Kasumi-1 (cell line): ENCODE measurements around the gene SMC2.

Source experiments
- DNase-seq, 2 experiments: peaks; one replicate each; lab custom pipeline; 2025; lab: John Stamatoyannopoulos, UW

Gene SMC2

DNA sequence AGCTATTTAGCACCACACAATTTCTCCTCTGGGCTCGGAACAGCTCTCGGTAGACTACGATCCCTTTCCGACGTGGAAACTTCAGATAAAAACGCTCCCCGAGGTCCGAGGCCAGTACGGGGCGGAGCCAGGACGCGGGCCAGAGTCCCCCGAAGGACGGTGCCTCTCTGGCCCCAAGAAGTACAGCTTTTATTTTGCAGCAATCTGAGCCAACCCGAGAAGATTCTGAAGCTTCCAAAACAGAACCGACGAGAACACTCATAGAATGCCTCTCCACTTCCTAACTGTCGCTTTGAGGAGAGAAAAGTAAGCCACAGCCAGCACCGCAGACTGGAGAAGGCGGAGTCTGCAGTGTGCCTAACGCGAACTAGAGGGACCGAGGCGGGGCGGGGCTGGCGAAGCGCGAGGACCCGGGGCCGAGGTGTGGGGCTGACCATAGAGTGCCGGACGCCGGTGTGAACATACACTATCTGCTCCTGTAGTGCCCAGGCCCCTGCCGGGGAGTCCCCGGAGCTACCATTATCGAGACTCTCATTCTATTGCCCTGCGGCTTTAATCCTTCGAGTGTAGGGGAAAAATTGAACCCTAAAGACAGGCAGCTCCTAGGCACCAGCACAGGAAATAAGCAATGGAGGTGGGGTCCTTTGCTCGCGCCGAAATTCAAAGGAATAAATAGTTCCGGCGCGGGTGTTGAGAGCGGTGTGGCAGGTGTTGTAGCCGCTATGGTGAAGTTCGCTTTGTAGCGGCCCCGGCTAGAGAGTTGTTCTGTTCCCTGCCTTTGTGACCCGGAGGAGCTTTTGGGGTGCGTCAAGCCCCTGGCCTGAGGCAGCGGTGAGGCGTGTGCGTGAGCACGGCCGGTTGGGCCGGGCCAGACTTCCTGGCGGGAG, at the start of gene SMC2:
TSS of gene SMC2 (plus strand) at position 663 of the 887 bp plus-strand sequence. CDS start 1,076 bp downstream, outside the sequence.
- DNase-seq: peak; percentile 94 to 95

DNA sequence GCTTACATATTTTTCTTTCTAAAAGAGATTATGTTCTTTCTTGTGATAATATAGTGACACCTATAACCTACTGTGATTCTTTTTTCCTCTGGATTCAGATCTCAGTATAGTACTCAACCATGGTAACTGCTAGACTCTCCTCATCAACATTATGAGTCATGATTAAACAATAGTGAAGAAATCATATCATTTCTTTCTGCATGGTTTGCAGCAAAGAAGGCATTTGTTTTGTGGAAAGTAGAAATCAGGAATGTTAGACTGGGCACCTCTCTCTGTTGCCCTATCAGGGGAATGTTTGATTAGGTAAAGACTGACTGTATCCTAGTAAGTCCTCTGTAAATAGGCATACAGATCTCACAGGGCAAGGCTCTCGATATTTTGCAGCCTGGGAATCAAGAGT, 25.6 kb upstream of the SMC2 start:
- no peak for DNase-seq

DNA sequence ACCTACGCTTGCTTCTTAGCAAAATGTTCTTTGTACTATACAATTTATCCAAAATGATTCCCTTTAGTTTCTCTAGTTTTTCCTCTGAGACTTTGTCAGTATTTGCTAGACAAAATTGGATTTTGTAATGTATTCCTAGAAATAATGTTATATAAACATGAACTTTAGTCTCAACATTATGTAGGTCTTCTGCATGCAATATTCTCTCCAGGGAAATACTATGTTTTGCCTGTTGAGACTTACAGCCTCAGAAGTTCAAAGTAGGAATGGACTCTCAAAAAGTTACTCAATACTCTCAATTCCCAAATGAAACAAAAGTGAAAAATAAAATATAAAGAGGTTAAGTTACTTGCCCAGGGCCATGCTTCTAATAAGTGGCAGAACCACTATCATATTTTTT, 24.8 kb upstream of the SMC2 start:
- no peak for DNase-seq

DNA sequence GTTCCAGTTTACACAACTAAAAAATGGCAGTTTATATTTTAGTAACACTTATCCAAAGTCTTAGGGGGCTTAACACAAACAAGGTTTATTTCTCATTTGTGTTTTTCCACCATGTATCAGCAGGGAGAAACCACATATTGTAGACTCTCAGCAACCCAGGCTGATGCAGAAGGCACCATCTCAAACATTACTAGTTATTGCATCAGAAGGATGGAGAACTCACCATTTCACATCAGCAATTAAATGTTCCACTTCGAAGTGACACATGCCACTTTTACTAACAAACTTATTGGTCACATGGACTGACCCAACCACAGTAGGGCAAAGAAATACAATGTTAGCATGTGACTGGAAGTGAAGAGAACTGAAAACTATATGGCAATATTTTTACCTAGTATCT, 22.5 kb upstream of the SMC2 start:
- no peak for DNase-seq

DNA sequence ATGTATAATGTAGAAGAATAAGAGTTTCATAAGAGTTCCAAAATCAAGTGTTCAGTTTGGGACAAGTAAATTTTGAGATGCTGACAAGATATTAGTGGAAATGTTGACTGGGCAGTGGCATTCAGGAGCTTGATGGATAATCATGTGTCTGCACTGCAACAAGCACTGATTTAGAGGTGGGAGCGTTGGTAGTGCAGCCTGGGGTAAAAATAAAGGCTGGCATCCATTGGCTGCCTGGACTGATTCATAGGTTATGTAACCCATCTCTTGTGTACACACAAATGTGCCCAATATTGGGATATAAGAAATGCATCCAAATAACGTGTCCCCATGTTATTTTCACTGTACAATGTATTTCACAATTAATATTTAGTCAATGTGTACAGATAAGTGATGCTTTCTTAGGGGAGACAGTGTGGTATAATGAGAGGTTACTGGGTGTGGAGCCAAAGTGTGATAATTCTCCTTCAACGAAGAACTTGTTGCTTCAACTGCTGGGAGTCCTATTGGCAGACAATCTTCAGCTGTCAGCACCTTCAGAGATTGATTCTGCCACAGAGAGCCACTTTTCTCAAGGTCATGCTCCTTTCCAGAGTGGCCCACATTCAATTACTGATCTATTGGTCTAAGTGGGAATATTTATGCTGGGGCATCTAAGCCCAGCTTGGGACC, 20.9 kb upstream of the SMC2 start:
- no peak for DNase-seq

DNA sequence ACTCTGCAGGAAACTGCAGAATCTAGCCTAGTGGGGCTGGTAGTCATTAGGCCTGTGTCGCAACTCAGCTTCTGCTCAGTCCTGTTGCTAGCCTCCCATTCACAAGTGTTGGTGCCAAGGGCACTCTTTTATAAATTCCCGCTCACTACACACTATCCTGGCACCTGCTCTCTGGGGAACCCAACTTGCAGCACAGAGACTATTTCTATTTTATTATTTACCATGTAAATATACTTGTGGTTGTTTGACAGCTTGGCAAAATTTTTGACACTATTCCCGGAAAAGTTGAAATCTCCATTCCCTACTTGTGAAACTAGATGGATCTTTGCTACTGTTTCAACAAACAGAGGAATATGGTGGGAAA, 20.4 kb upstream of the SMC2 start:
- DNase-seq: no peak

DNA sequence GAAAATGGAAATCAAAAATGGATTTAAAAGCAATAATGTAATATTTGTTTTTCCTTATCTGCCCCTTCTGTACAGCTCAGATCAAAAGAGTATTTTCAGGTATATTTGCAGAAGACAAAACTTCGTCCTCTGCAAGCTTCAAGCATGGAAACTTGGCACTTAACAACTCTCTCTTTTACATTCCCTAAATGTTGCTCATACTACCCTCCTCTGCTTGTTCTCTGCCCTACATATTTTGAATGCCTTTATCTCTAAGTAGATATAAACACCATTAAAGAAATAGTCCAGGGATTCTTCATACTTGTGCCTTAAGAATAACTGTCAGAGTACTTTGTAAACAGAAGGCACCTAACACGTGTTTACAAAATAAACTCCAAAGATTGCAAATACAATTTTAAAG, 19.2 kb upstream of the SMC2 start:
- DNase-seq: no peak

DNA sequence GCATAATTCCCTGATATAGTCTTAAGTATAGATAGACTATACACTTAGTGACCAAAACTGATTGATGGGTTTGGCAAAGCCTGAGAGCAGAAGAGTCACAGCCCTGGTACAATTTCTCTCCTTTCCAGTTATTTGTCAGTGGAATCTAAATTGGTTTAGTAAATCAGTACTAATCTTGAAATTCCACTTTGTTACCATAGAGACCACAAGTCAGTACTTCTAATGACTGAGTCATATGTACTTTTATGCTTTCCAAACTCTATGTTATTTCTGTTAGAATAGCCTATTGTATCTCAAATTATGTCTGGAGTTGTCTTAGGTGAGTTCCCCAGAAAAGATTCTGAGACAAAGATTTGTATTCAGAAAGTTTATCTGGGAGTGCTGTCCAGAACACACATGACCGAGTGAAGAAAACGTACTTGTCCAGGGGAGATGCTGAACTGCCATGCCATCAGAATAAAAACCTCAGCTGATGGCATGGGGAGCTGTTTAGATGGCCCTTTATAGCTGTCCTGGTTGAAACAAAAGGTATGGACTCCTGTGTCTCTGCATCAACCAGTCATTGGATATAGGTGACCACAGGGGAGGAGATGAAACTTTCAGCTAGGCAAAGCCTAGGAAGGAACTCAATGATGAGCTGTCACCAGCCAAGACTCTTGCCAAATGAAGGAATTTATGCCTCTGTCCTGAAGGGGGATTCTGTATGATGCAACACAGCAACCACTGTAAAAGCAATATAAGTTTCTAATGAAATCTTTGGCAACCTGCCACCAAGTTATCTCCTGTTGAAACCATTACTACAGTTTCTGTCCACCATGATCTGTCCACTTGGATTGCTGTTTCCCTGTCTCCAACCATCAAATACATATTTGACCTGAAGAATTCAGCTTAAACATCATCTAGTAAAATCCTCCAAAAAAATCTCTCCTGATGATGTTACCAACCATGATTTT, 18.0 kb upstream of the SMC2 start:
- no peak for DNase-seq

DNA sequence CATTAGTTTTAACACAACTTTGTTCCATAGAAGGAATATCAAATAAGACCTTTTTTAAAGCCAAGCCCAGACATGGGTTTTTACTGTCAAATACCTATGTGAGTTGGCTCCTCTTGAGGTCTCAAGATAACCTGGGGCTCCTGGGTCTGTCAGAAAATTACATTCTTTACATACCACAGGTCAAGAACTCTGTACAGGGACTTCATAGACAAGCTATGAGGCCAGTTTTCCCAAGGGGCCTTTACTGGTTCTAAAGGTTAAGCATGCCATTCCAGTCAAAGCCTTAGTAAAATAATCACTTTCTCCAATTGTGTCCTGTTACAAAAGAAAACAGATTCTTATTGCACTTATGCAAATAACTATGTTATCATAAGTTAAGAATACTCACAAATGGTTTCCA, 15.5 kb upstream of the SMC2 start:
- no peak for DNase-seq

DNA sequence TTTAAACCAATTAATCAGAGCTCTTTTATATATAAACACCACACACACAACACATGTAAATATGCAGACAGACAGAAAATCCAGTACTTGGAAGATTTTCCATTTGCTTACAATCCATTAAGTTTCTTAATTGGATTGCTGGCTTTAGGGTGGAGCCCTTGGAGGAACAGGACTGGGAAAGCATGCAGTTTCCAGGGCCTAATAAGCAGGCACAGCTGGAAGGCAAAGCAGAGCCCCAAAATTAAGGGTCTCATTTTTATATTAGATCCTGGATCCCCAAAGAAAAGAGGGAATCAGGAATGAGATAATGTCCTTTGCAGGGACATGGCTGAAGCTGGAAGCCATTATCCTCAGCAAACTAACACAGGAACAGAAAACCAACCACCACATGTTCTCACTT, 13.1 kb upstream of the SMC2 start:
- DNase-seq: no peak

DNA sequence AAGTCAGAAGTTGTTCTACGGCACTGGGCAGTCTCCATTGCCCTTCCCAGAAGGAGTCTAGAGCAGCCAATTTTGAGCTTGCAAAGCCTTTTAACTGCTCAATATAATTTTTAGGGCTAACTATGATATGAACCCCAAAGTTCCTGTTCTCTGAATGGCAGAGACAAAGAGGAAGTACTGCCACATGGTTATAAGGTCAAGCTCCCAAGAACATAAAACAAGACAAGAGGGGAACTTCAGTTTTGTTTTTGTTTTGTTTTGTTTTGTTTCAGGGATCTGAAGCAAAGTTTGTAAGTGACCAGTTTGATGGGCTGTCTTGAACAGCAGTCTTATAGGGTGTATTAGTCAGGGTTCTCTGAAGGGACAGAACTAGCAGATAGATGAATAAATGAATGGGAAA, 11.9 kb upstream of the SMC2 start:
- DNase-seq: peak; percentile 9 to 11

DNA sequence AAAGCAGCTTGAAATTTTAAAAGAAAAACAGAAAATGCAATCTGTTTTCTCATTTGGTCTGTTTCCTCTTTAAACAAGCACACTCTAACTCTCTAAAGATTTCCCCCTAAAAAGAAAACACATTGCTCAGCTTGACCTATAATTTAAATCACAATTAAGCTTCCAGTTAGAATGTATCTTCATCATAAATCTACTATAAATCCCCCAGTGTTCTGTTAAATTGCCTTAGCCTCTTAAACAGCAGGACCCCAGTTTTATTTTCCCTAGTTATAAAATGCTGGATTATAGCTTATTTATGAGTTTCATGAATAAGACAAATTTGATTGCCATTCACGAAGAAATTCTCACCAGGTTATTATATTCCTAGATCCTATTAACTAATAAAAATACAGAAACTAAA, 8.6 kb upstream of the SMC2 start:
- no peak for DNase-seq

DNA sequence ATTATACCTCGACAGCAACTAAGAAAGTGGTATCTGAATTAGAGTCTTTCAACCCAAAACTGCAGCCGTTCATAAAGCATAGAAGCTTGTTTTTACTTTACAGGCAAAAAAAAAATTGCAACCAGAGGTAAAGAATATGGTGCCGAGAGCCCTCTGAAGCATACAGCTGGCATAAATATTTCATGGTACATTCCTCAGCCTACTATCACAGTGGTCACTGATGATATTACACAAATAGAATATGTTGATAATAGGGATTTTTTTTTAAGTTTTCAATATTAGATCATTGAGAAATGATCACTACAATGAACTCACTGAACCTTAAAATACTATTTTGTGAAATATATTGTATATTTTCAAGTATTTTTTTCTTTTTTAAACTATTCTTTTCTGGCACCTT, 6.2 kb upstream of the SMC2 start:
- no peak for DNase-seq

DNA sequence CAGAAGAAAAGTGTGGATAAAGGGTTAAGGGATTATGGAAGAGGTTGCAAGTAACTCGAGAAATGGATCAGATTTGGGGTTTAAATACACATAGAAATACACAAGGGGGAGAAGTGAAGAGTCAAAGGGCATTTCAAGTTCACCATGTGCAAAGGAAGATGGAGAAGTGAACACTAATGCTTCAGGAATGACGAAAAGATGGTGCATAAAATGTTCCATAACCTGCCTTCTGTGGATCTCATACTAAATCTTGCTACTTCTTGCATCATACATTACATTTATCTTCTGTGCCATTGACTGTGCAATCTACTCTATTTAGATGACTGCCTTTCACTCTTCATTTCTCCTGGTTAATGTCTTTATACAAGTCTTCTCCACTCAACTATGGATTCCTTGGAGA, 5.7 kb upstream of the SMC2 start:
- no peak for DNase-seq

DNA sequence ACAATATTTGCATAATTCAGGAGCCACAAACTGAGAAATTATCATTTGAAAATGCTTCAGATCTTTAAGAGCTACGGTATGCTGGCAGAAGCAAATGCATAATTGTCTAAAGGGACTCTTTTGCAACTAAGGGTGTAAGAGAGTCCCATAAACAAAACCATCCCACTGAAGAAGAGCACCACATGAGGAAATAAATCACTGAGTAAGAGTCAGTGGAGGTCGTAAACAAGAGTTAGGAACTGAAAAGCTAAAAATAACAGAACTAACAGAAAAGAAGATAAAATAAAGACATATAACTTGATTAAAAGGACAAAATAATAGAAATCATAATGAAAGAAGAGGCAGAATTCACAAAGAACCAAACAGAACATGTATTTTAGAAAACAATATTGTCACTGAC, 3.5 kb upstream of the SMC2 start:
- DNase-seq: no peak

DNA sequence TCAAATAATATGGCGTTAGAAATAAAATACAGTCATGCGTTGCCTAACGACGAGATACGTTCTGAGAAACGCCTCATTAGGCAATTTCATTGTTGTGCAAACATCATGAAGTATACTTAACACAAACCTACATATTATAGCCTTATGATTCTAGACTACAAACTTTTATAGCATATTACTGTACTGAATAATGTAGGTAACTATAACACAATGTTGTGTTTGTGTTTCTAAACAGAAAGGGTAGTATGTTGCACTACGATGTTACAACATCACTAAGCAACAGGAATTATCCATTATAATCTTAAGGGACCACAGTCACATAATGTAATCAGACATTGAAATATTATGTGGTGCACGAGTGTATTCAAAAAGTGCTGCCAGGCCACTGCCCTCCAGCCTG, 3.0 kb upstream of the SMC2 start:
- no peak for DNase-seq

DNA sequence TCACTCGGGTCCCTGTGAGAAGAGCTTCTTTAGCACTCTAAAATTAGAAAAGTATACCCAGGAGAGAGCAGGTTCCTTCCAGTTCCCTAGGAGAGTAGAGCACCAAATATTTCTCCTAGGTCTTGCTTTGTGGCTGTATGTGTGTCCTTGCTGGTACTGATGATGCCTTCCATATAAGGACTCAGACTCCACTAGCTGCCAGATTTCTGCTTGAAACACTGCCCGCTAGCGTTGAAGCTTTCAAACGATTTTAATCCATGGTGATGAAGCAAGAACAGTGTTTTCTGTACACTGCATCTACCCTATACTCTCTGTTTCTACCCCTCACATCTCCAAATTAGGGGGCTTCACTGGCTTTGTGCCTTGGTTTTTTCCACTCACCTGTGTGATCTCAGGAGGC, 2.4 kb upstream of the SMC2 start:
- DNase-seq: peak; percentile 58 to 62

DNA sequence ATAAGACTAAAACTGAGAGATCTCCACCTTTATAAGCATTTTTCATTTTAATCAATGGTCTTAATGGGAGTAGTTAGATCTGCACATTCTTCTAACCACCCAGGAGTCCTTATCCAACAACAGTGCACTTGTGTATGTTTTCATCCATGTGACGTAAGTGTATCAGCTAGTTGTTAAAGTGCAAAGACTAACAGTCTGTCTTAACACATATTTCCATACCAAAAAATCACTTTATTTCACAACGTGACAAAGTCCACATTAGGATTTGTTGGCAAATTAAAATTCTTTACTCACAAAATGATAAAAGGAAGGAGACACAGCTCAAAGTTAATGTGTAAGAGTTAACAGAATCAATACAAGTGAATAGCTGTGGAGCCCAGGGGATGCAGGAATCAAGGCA, 1.9 kb upstream of the SMC2 start:
- DNase-seq: no peak

DNA sequence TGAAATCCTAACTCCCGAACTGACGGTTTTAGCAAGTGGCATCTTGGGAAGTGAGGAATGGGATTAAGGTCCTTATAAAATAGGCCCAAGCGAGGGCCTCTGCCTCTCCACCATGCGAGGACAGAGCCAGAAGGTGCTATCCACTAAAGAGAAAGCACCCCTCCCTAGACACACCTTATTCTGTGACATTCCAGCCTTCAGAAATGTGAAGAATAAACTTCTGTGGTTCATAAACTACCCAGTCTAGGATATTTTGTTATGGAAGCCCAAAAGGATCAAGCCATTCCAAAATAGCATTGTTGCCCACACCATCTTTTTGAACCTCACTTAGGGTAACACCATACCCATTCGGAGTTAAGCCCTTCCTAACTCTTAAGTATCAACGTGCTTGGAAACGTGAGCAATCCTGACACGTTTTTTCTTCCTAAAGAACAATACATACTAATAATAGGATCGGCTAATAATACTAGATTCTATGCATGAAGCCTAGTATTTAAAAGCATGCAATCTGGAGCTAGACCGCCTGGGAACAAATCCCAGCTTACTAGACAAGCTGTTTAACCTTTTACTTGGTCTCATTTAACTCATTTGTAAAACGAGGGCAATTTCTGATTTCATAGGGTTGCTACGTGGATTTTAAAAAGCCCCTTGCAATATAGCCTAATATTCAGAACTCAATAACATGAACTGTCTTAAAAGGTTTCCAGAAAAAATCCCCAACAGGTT, 1.1 kb upstream of the SMC2 start:
- DNase-seq: peak; percentile 22 to 29

DNA sequence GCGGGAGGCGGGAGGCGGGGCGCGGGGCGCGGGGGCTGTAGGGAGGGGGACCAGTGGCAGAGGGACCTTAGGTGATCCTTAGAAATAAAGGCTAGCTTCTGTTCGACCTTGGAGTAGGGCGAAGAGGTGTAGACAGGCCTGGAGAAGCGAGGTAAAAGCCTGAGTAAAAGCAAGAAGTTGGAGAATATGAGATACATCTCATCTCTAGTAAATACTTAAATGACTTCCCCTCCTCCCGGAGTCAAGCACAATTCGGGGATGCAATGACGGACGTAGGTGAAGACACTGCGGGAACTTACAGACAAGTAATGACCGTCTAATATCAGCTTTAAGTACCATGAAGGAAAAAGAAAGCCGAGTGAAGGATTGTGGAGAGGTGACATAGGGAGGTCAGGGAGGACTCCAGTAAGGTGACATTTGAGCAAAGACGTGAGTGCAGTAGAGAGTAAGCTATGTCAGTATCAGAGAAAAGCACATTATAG, 466 bp downstream of the SMC2 start:
- DNase-seq: peak; percentile 48 to 71

DNA sequence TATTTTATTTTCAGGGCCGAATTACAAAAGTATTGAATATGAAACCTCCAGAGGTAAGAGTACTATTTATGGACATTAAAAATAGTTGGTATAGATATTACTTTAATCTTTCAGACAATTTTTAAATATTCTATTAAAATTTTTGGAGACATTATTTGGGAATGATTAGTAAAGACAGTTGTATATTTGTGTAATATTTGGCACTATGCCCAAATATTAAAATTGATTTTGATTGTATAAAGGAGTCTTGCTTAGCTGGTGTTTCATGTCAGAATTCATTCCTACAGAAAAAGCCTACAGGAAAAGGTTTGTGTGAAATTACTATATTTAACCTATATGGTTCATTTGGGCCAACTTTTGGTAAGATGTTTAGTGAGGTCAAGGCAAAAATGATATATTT, 5.5 kb downstream of the SMC2 start:
- no peak for DNase-seq

DNA sequence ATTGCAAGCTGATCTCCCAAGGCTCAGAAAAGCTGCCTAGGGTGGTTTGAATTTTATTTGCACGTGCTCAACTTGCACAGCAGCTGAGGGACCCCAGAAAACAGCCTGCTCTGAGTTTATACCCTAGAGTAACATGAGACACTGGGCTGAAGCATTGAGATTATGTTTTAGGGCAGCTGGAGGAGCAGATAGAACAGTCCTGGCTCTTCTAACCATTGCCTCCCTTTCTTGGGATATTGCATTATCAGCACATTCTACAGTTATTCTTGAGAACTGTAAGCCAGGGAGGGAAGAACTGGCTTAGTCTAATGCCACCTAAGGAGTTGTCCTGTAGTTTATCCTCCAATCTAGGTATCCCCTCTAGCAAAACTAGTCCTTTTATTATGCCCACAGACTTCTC, 10.3 kb downstream of the SMC2 start:
- DNase-seq: no peak
